Skin of body (tissue), 2 donors: ENCODE results near the gene PRDX1. TPM values are rescaled to one million over a fixed set of nuclear protein-coding genes. Genes with fewer than 3 reads are reported as not detected.
A peak's percentile ranks its signal among the peaks of the same experiment; 100 is the strongest.
"Not testable (repeated sequence)": the region's sequence is repeated elsewhere in the genome, so short reads cannot be mapped to it uniquely, and the experiment has no call there.

Experiments
- DNase-seq: peaks from one replicate; lab custom pipeline; 2025; lab: John Stamatoyannopoulos, UW
- total RNA-seq: library from RNA; depleted of rRNA; stranded (reverse); fragments of >200 nt; gene quantifications from one replicate; pipeline ENCODE4 v1.2.3, GENCODE V29; 2014

Gene PRDX1
- total RNA-seq, 1 donor from 2014 or later: 187 TPM

DNA sequence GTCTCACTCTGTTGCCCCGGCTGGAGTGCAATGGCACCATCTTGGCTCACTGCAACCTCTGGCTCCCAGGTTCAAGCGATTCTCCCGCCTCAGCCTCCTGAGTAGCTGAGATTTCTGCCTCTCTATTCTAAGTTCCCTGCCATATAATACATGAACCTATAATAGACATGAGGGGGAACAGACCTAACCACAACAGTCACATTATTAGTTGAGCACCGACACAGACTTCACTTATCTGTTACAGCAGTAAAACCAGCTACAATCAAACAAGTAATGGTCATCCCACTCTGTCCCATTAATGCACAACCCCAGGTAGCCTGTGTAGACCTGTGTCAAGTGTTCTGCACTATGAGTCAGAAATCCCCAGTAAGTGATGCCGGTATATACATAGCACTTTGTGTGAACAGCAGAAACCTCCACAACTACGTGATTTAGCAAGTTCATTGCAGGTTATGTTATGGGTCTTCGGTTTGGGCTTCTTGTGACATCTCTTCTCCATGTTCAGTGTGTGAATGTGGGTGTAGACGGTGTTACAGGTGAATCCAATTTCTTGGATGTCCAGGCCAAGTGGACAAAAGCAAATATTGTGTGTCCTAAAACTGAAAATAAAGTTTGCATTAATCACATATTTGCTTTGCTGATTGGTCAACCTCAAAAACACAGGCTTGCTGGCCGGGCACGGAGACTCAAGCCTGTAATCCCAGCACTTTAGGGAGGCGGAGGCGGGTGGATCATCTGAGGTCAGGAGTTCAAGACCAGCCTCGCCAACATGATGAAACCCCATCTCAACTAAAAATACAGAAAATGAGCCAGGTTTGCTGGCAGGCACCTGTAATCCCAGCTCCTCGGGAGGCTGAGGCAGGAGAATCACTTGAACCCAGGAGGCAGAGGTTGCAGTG, 18.0 kb downstream of the PRDX1 start:
- DNase-seq: no peak

DNA sequence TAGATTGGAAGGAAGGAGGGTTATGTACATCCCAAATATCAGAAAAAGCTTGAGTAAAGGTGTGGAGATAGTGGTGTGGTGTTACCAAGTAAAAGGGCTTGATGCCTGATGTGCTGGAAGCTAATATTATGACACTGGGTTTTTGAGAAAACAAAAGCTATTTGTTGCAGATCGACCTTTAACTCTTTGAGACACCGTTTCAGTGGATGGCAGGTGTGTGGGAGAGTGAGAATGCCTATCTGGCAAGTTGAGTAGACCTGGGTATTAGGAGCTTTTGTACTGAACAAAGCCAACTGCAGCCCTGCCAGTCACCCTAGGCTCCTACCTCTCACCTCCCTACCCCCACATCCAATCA, 20.2 kb downstream of the PRDX1 start:
- DNase-seq: no peak

DNA sequence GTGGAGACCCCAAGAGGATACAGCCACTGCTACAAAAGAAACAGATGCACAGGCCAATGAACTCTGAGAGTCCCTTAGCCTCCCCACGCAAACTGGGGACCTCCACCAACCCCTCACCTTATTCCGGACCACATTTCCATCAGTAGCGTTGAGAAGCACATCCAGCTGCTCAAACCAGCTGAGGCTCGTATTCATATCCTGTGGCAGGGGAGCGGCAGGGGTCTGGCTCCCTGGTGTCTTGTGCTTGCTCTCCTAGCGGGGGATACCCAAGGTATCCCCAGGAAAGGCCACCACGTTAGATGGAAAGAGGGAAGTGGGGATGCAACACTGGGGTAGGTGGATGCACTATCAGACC, 22.3 kb downstream of the PRDX1 start:
- no peak for DNase-seq

DNA sequence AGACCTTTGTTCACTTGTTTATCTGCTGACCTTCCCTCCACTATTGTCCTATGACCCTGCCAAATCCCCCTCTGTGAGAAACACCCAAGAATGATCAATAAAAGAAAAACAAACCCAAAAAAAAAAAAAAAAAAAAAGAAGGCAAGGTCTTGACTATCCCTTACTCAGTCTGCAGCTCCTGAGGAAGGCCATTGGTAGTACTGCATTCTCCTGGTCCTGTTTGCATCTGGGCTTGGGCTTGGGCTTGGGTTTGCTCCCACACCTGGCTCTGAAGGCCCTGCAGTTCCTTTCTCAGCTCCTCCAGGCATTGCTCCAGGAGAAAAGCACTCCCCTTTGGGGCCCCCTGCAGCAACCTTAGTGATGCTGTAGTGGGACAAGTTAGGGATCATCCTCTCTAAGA, 23.4 kb downstream of the PRDX1 start:
- no peak for DNase-seq

DNA sequence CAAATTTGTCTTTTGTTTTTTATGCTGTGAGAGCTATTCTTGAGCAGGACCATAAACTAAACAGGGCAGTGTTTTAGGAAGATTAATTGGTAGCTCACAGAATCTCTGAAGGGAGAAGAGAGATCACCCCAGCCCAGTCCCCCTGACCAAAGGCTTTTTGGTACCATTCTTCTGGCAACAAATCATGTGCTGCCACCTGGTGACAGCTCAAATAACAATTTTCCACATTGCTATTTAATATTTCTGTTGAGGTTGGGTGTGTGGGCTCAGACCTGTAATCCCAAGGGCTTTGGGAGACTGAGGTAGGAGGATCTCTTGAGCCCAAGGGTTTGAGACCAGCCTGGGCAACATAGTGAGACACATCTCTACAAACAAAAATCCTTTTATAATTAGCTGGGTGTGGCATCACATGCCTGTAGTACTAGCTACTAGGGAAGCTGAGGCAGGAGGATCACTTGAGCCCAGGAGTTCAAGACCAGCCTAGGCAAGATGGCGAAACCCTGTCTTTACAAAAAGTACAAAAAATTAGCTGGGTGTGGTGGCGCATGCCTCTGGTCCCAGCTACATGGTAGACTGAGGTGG, 28.5 kb downstream of the PRDX1 start:
- peak; percentile 9 for DNase-seq

DNA sequence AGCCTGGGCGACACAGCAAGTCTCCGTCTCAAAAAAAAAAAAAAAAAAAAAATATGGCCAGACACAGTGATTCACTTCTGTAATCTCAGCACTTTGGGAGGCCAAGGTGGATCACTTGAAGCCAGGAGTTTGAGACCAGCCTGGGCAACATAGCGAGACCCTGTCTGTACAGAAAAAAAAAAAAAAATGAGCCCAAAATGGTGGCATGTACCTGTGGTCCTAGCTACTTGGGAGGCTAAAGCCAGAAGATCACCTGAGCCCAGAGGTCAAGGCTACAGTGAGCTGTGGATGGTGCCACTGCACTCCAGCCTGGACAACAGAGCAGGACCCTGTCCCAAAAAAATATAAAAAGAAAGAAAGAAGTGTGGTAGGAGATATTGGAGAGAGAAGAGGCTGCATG, 29.0 kb downstream of the PRDX1 start:
- no peak for DNase-seq

DNA sequence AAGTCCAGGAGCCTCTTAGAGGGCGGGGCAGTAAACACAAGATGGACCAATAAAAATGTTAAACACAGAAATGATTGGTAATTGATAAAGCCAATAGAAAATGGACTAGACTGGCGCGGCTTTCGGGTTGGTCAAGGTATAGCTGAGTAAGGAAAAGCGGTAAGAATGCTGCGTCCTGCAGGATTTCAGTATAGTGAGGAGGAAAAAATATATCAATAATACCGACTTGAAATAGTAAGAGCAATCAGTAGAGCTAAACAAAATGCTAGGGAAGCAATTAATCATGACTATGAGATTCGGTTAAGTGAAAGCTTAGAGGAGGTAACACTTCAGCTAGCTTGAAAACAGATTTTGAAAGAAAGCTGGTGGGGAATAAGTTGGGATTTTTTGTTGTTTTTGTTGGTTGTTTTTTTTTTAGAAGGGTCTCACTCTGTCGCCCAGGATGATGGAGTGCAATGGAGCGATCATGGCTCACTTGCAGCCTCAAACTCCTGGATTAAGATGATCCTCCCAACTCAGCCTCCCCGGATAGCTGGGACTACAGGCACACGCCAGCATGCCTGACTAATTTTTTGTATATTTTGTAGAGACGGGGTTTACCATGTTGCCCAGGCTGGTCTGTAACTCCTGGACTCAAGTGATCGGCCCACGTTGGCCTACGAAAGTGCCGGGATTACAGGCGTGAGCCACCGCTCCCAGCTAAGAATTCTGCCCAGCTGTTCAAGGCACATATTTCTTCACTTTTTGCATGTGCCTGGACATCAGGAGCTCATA, 30.0 kb downstream of the PRDX1 start:
- no peak for DNase-seq

DNA sequence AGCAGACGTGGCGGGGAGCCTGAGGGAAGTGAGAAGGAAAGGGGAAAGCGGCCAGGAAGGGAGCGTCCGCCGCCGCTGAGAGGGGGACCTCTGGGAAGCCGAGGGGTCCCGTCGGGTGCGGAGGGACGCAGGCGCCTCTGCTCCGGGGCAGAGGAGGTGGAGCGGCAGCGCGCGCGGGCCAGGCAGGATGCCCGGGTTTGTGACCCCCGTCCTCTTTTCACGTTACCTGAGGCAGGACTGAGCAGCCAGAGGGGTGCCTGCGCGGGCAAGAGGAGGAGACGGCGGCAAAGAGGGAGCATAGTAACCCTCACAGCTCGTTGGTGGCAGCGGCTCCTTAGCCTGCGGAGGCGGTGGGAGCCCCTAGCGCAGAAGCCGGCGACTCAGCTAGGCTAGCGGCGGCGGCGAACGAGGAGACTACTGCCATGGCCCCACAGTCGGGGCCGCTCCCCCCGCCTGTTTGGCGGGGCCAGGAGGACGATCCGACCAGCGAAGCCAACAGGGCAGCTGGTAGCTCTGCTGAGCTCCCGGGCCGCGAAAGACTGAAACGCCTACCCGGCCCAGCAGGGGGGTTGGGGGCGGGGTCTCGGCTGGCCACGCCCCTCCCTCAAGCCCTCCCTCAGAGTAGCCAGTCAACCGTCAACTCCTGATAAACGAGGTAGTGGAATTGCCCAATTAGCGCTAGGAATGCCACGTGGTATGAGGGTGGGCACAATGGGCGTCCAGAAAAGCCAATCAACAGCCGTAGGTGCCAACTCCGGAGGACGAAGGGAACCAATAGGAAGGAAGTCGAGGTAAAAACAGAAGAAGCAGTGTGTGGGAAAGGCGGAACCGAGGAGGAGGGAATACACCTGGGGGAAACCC, 30.8 kb downstream of the PRDX1 start, which contains the start of gene TESK2:
Gene TESK2 (minus strand): TSS at position 538 of the 861 bp plus-strand sequence. CDS start 33,378 bp downstream, outside the sequence.
- DNase-seq: peak; percentile 99

DNA sequence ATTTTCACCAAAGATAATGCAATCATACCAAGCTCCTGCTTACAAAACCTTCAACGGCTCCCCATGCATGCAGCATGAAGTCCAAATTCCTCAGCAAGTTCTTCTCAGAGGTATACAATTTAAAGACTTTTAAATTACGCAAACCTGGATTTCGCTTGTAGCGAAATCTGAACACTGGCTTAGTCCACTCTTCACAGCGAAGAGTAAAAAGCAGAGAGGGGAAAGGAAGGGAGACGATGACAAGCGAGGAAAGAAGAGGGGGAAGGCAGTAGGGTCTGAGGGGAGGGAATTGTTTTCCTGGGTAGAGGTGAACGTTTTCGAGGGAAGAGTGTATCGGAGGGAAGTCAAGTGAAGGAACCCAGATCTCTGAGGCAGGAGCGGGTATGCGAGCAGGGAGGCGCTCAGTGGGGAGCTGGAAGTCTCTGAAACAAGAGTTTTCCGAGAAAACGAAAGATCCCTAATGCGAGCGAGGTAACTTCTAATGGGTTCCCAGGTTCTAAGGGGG, 31.5 kb downstream of the PRDX1 start:
- DNase-seq: no peak

DNA sequence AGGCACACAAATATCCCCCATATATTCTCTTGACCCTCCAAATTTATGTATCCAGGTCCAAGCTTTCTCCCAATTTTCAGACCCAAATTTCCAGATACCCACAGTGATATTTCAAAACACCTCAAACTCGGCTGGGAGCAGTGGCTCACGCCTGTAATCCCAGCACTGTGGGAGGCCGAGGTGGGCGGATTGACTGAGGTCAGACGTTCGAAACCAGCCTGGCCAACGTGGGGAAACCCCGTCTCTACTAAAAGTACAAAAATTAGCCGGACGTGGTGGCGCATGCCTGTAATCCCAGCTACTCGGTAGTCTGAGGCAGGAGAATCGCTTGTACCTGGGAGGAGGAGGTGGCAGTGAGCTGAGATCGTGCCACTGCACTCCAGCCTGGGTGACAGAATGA, 32.3 kb downstream of the PRDX1 start:
- not testable (repeated sequence) for DNase-seq

DNA sequence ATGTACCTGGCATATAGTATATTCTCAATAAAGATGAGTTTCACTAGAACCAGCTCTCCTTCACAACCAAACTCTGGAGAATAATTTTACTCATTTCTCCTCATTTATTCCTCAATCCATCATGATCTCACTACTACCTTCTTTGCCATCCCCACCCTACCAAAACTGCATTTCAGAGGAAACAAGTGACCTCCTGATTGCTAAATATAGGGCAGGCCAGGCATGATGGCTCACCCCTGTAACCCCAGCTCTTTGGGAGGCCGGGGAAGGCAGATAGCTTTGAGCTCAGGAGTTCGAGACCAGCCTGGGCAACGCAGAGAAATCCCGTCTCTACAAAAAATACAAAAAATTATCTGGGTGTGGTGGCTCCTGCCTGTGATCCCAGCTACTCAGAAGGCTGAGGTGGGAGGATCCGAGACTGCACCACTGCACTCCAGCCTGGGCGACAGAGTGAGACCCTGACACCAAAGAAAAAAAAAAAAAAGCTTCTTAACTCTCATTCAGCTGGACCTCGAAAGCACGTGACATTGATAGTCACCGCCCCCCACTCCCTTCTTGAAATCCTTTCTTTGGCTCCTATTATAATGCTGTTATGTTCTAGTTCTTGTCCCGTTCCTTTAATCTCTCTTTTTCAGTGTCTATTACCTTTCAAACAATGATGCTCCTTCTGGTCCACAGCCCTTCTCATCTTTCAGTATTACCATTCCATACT, 32.9 kb downstream of the PRDX1 start:
- DNase-seq: no peak

DNA sequence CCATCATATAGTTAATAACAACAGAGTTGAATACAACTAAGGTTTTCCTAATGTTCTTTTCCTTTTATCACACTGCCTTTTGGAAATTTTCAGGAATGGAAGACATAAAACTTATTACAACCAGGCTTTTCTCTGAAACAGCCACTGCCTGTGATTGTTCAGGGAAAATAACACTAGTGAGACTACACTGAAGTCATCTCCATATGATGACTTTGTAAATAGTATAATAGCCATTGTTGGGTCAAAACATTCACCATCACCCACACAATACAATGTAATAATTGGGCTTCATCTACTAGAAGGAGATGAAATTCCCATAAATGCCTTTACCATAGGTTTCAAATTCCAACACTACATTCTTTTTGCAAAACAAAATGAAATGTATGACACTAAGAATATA, 35.7 kb downstream of the PRDX1 start:
- no peak for DNase-seq

DNA sequence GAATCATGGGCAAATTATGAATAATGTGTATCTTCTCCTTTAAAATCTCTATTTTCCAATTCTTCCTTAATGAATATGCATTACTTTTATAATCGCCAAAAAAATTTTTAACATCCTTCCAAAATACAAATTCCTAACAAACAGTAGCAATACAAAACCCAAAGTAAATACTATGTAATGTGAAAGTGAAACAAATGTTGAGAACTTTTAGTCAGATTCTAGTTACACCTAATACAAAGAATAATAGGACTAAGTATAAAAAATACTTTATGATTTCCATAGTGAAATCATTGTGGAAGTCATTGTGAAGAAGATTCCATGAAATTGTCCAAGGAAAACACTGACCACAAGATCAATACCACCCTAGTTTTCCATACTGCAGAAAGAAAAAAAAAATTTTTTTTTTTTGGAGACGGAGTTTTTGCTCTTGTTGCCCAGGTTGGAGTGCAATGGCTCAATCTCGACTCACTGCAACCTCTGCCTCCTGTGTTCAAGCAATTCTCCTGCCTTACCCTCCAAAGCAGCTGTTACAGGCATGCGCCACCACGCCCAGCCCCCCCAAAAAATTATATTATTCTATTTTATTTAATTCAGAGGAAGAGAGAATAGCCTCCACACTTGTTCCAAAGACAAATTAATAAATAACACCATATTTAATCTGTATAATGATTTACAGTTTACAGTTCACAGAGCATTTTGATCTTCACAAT, 42.5 kb downstream of the PRDX1 start:
- DNase-seq: no peak

DNA sequence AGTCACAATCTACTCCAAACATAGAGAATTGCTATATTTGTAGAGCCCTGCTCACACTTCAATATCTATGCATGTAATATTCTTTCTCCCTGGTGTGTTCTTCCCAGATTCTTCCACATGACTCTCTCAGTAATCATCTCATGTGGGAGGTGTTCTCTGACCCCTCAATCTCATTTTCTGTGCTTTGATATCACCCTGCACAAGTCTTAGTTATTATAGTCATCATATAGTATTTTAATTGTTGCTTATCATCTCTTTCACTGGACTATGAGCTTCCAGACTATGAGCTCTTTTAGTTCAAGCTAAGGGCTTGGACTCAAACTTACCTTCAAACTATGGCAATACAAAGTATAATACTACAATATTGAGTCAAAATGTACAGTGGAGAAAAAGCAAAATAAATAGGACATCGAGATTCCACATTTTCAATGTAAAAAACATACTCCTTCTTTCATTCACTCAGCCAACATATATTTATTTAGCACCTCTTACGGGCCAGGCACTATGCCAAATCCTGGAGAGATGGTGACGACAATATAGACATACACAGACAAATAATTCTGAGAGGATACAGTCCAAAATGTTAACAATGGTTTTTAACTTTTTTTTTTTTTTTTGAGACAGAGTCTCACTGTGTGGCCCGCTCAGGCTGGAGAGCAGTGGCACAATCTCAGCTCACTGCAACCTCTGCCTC, 43.4 kb downstream of the PRDX1 start:
- DNase-seq: no peak

DNA sequence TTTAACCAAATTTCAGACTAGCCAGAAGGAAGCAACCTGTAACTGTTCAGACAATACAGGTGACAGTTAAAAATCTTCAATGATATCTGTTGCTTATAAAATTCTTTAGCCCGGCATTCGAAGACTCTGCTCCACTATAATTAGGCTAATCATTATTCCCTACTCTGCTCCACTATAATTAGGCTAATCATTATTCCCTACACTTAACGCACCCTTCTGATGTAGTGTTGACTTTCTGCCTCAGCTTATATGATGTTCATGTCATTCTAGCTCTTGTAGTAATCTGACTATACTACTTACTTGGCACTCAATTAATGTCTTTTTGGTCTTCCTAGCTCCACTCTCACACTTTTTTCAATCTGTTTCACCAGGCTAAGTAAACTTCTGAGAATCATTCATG, 44.0 kb downstream of the PRDX1 start:
- no peak for DNase-seq

DNA sequence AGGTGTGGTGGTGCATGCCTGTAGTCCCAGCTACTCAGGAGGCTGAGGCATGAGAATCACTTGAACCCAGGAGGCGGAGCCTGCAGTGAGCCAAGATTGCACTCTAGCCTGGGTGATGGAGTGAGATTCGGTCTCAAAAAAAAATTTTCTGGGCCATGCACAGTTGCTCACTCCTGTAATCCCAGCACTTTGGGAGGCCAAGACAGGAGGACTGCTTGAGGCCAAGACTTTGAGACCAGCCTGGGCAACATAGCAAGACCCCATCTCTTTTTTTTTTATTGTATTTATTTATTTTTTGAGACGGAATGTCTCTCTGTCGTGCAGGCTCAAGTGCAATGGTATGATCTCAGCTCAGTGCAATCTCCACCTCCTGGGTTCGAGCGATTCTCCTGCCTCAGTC, 47.5 kb downstream of the PRDX1 start:
- DNase-seq: not testable (repeated sequence)

DNA sequence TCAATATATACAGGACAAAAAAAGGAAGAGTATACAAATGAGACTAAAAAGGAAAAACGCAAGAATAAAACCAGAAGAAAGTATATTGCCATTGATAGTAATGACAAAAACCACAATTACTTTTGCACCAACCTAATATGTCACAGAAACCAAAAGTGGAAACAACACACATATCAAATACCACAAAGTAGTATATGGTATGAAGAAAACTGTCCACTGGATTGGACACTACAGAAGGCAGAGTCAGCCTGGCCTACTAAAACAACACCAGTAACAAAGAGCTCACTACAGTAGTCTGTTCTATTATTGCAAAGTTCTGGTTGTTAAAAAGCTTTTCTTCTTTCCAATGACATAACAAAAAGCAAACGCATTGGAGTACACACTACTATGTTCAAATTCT, 48.4 kb downstream of the PRDX1 start:
- DNase-seq: no peak

DNA sequence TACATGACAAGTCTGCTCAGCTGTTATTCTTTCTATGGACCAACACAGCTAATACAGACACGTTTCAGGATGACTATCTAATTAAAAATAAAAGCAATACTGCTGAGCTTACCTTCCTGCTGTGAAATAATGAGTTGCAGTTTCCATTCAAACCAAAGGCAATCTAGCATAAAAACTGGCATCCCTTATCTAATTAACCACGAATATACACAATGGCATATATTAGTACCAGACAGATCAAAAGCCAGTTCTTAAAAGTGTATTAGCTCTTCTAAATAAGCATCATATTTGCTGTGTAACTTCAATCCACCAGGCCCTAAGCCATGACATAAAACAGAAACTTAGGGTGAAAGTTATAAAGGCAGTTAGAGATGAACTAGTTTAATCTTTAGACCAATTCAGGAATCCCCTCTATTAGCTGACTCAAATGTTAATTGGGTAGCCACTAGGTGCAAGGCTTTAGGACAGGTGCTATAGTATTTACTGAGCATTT, 51.3 kb downstream of the PRDX1 start:
- no peak for DNase-seq

DNA sequence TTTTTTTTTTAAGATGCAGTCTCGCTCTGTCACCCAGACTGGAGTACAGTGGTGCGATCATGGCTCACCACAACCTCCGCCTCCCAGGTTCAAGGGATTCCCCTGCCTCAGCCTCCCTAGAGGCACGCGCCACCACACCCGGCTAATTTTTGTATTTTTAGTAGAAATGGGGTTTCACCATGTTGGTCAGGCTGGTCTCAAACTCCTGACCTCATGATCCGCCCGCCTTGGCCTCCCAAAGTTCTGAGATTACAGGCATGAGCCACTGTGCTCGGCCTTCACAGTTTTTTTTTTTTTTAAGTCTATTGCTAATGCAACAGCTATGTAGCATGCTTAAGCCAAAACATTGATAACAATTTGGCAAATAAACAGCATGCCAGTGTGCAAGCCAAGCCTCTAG, 54.3 kb downstream of the PRDX1 start:
- DNase-seq: not testable (repeated sequence)
